Breast epithelium (tissue), 4 donors: ENCODE measurements around the gene MYO9B. TPM values are rescaled to one million over a fixed set of nuclear protein-coding genes. Genes with fewer than 3 reads are reported as not detected.
"Not testable (repeated sequence)": the region's sequence is repeated elsewhere in the genome, so short reads cannot be mapped to it uniquely, and the experiment has no call there.

ENCODE experiments used
- DNase-seq, 2 donors: peaks; one replicate each; pipeline ENCODE4 v3.0.0-alpha.2; 2019; ENCODE audit warnings: low spot score in 2 of 2
- H3K27ac ChIP-seq, 2 donors: fragments of 200-600 bp; sonication (generic) in 1 of 2; one replicate each; pipeline ENCODE4 v1.5.1; 2016 to 2019; ENCODE audit warnings: mild to moderate bottlenecking in 1 of 2
- H3K27me3 ChIP-seq, 2 donors: fragments of 200-600 bp; sonication (generic) in 1 of 2; one replicate each; pipeline versions ENCODE4 v1.5.1 to v1.6.0; 2017 to 2019; ENCODE audit warnings: control low read depth in 1 of 2, mild to moderate bottlenecking in 1 of 2
- H3K36me3 ChIP-seq: fragments of 200-600 bp; one replicate; pipeline ENCODE4 v1.5.1; 2019
- H3K4me1 ChIP-seq, 2 donors: fragments of 200-600 bp; sonication (generic); one replicate each; pipeline ENCODE4 v1.5.1; 2016 to 2019; ENCODE audit warnings: control low read depth in 1 of 2
- H3K4me3 ChIP-seq, 3 donors: fragments of 200-600 bp; sonication (generic); 1 replicate in 2 of 3; 2 replicates in 1 of 3; pipeline ENCODE4 v1.5.1; 2016 to 2019; ENCODE audit warnings: mild to moderate bottlenecking in 3 of 3, moderate library complexity in 2 of 3
- H3K9me3 ChIP-seq, 2 donors: fragments of 200-600 bp; sonication (generic) in 1 of 2; one replicate each; pipeline ENCODE4 v1.5.1; 2016 to 2019; ENCODE audit warnings: control low read depth in 1 of 2
- POLR2A ChIP-seq: fragments of 450-650 bp; IDR thresholded peaks from one replicate; pipeline ENCODE4 v1.6.1; 2016; ENCODE audit warnings: antibody characterized with exemption, mild to moderate bottlenecking, moderate library complexity
- POLR2AphosphoS5 ChIP-seq, 3 donors: sonication (generic); formaldehyde crosslinking; IDR thresholded peaks; one replicate each; pipeline ENCODE4 v1.6.1; 2017; ENCODE audit warnings: antibody characterized with exemption in 3 of 3
- intact Hi-C: fragments of 100-400 bp; cut with DNase I; formaldehyde crosslinking; loops from one replicate; pipeline ENCODE4 v1.15.1; 2023; ENCODE audit warnings: low total_unique reads
- total RNA-seq, 3 donors: library from RNA; depleted of rRNA; stranded (reverse); fragments of >200 nt; gene quantifications; one replicate each; pipeline ENCODE4 v1.1.0, GENCODE V29; 2016
- TF ChIP-seq, protein P1 (sequence below), 3 donors: fragments of 450-650 bp; IDR thresholded peaks; one replicate each; pipeline ENCODE4 v1.5.1; 2016 to 2017; ENCODE audit warnings: antibody characterized with exemption in 3 of 3, mild to moderate bottlenecking in 3 of 3, moderate library complexity in 3 of 3

Gene MYO9B
- total RNA-seq, 3 donors from 2014 or later, result 76.0 to 79.5 (median 77.4) TPM

DNA sequence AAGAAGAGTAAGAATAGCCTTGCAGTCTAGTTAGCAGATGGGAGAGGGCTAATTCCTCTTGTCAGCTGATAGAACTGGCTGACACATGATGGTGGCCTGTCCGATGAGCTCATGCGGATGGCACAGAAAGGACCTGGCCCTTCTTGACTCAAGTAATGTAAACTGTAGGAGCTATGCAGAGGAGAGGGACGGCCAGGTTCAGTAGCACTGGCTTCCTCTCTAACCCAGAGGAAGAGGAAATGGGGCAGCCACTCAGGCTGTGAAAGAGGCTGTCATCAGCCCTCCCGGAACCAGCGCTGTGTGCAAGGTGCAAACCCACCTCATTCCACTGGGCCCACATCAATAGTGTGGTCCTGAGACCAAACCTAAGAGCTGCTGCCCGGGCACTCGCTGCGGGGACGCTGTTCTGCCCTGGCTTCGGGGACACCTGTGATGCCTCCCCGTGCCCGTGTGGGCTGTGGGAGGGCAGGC lies 108.8 kb downstream of the MYO9B start:
- H3K27ac ChIP-seq, result no peak overlapping the region
- H3K4me1 ChIP-seq, result no peaks in the 10 kb centered on the region
- no peaks in the 10 kb centered on the region for H3K36me3 ChIP-seq
- DNase-seq, result no peak
- intact Hi-C loops, result no loop called here
- no peaks in the 10 kb centered on the region for H3K27me3 ChIP-seq
- no peaks in the 10 kb centered on the region for H3K9me3 ChIP-seq
- no peak for TF ChIP-seq POLR2AphosphoS5 (IDR thresholded peaks at IDR 0.05)
- TF ChIP-seq, protein P1, sequence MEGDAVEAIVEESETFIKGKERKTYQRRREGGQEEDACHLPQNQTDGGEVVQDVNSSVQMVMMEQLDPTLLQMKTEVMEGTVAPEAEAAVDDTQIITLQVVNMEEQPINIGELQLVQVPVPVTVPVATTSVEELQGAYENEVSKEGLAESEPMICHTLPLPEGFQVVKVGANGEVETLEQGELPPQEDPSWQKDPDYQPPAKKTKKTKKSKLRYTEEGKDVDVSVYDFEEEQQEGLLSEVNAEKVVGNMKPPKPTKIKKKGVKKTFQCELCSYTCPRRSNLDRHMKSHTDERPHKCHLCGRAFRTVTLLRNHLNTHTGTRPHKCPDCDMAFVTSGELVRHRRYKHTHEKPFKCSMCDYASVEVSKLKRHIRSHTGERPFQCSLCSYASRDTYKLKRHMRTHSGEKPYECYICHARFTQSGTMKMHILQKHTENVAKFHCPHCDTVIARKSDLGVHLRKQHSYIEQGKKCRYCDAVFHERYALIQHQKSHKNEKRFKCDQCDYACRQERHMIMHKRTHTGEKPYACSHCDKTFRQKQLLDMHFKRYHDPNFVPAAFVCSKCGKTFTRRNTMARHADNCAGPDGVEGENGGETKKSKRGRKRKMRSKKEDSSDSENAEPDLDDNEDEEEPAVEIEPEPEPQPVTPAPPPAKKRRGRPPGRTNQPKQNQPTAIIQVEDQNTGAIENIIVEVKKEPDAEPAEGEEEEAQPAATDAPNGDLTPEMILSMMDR (IDR thresholded peaks at IDR 0.05), result no peak
- no peak for TF ChIP-seq POLR2A
- no peak overlapping the region for H3K4me3 ChIP-seq

DNA sequence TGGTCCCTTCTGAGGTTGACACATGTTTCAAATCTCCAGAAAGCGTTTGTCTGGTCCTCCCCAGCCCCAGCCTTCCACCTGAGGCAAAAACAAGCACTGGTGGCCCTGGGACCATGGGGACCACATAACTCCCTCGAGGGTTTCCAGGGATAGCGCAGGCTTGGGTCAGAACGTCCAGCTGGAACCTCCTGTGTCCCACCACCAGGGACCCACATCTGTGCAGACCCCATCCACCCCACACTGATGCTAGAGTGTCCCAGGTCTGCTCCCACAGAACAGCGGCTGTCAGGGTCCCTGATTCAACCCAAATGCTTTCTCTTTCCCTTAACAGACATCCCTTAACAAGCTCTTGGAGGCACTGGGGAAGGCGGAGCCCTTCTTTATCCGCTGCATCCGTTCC lies 110.0 kb downstream of the MYO9B start:
- Histone ChIP-seq H3K4me3 (no peak overlapping the region), H3K27me3 (no peaks in the 10 kb centered on the region), H3K27ac (no peak overlapping the region), H3K9me3 (no peaks in the 10 kb centered on the region), H3K36me3 (no peaks in the 10 kb centered on the region), H3K4me1 (no peaks in the 10 kb centered on the region)
- intact Hi-C loops, result no loop called here
- no peak for DNase-seq
- TF ChIP-seq, protein P1 (IDR thresholded peaks at IDR 0.05), result no peak
- TF ChIP-seq POLR2AphosphoS5 (IDR thresholded peaks at IDR 0.05) (no peak), POLR2A (no peak)

DNA sequence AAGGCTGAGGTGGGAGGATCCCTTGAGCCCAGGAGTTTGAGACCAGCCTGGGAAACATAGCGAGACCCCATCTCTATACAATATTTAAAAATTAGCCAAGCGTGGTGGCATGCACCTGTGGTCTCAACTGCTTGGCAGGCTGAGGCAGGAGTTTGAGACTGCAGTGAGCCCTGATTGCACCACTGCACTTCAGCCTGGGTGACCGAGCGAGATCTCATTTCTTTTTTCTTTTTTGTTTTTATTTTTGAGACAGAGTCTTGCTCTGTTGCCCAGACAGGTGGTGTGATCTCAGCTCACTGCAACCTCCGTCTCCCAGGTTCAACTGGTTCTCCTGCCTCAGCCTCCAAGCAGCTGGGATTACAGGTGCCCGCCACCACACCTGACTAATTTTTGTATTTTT lies 116.2 kb downstream of the MYO9B start:
- DNase-seq, H3K27me3 ChIP-seq, H3K4me1 ChIP-seq, intact Hi-C loops, H3K9me3 ChIP-seq, H3K27ac ChIP-seq, H3K4me3 ChIP-seq: not testable (repeated sequence)
- H3K36me3 ChIP-seq, result peaks cover 20% of the 10 kb centered on the region

DNA sequence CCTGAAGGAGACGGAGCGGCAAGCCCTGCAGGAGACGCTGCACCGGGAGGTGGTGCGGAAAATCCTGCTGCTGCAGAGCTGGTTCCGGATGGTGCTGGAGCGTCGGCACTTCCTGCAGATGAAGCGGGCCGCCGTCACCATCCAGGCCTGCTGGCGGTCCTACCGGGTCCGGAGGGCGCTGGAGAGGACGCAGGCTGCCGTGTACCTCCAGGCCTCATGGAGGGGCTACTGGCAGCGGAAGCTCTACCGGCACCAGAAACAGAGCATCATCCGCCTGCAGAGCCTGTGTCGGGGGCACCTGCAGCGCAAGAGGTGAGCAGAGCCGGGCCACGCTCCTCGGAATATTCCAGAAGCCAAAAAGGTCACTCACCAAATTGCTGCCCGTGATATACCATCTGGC lies 117.2 kb downstream of the MYO9B start:
- Histone ChIP-seq H3K36me3 (peaks cover 20% of the 10 kb centered on the region), H3K27me3 (no peaks in the 10 kb centered on the region), H3K27ac (no peak overlapping the region), H3K4me3 (no peak overlapping the region), H3K9me3 (no peaks in the 10 kb centered on the region), H3K4me1 (no peaks in the 10 kb centered on the region)
- no peak for DNase-seq
- TF ChIP-seq, protein P1 (IDR thresholded peaks at IDR 0.05), result no peak
- no peak for TF ChIP-seq POLR2AphosphoS5 (IDR thresholded peaks at IDR 0.05)
- no peak for TF ChIP-seq POLR2A
- intact Hi-C loops, result no loop called here

DNA sequence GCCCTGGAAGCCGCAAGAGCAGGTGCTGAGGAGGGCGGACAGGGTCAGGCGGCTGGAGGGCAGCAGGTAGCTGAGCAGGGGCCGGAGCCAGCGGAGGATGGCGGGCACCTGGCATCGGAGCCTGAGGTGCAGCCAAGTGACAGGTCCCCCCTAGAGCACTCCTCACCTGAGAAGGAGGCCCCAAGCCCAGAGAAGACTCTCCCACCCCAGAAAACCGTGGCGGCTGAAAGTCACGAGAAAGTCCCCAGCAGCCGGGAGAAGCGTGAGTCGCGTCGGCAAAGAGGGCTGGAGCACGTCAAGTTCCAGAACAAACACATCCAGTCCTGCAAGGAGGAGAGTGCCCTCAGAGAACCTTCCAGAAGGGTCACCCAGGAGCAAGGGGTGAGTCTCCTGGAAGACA lies 119.0 kb downstream of the MYO9B start:
- intact Hi-C loops, result no loop called here
- TF ChIP-seq POLR2A, result no peak
- no peak for TF ChIP-seq POLR2AphosphoS5 (IDR thresholded peaks at IDR 0.05)
- TF ChIP-seq, protein P1 (IDR thresholded peaks at IDR 0.05), result no peak
- H3K27me3 ChIP-seq, result no peaks in the 10 kb centered on the region
- H3K4me1 ChIP-seq, result no peaks in the 10 kb centered on the region
- H3K27ac ChIP-seq, result no peak overlapping the region
- DNase-seq, result no peak
- H3K36me3 ChIP-seq, result peaks cover 20% of the 10 kb centered on the region
- no peaks in the 10 kb centered on the region for H3K9me3 ChIP-seq
- H3K4me3 ChIP-seq, result no peak overlapping the region

DNA sequence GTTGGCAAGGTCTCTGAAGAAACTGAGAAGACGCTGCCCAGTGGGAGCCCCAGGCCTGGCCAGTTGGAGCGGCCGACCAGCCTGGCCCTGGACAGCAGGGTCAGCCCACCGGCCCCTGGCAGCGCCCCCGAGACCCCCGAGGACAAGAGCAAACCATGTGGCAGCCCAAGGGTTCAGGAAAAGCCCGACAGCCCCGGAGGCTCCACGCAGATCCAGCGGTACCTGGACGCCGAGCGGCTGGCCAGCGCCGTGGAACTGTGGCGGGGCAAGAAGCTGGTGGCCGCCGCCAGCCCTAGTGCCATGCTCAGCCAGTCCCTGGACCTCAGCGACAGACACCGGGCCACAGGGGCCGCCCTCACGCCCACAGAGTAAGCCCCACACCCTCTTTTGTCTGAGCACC lies 119.5 kb downstream of the MYO9B start:
- Histone ChIP-seq H3K27ac (no peak overlapping the region), H3K36me3 (peaks cover 20% of the 10 kb centered on the region), H3K4me3 (no peak overlapping the region), H3K27me3 (no peaks in the 10 kb centered on the region), H3K4me1 (no peaks in the 10 kb centered on the region), H3K9me3 (no peaks in the 10 kb centered on the region)
- no peak for DNase-seq
- TF ChIP-seq POLR2AphosphoS5 (IDR thresholded peaks at IDR 0.05) (no peak), POLR2A (no peak)
- TF ChIP-seq, protein P1 (IDR thresholded peaks at IDR 0.05), result no peak
- intact Hi-C loops, result no loop called here
